ENCODE measurements around the gene RPTOR.

The RPTOR gene

DNA sequence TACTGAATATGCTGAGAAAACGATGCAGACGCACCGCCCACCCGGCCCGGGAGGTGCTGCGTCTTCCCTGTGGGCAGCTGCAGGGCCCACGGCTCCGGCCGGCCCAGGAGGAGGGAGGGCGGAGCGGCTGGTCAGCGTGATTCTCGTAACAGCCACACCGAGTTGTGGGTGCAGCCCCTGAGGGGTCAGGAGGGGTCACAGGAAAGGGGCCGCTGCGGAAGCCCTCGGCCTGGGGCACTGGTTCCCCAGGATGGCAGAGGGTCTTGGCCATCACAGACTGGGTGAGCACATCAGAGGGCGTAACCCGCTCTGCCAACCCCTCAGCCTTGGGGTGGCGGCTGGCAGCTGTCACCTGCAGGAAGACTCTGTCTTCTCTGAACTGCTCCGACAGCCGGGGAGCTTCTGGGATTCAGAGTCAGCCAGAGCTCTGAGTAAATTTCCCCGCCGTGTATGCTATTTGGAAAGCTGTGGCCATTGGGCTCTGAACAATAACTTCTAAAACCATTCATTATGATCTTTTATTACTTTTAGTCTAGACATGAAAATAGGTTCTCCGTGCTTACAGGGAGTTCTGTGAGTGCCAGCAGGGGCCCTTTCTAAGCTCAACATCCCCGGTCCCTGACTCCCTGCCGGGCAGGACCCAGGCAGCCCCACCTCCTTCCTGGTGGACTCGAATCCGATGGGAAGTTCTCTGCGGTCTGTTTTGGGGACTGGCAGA lies 359.6 kb downstream of the RPTOR start:
- Histone ChIP-seq H3K9me3 (ENCODE audit: control insufficient read depth, insufficient read depth, low read length) (no peaks in the 10 kb centered on the region), H3K27me3 (ENCODE audit: control insufficient read depth, insufficient read depth, low read length) (no peaks in the 10 kb centered on the region), H3K27ac (ENCODE audit: low read length) (no peak overlapping the region), H3K4me1 (ENCODE audit: control insufficient read depth, insufficient read depth, low read length) (0 out of 2 replicates have a peak, but pooled peaks cover 1% of the 10 kb centered on the region), H3K36me3 (ENCODE audit: control insufficient read depth, insufficient read depth, low read length) (0 out of 2 replicates have a peak, but pooled peaks cover 4% of the 10 kb centered on the region), H3K4me3 (ENCODE audit: low read length) (no peak overlapping the region)
- no peak for DNase-seq (ENCODE audit: low read depth, low spot score)
- no CpG with 5 or more reads among the region's 30 CpGs for WGBS (ENCODE audit: insufficient coverage, insufficient read length)

DNA sequence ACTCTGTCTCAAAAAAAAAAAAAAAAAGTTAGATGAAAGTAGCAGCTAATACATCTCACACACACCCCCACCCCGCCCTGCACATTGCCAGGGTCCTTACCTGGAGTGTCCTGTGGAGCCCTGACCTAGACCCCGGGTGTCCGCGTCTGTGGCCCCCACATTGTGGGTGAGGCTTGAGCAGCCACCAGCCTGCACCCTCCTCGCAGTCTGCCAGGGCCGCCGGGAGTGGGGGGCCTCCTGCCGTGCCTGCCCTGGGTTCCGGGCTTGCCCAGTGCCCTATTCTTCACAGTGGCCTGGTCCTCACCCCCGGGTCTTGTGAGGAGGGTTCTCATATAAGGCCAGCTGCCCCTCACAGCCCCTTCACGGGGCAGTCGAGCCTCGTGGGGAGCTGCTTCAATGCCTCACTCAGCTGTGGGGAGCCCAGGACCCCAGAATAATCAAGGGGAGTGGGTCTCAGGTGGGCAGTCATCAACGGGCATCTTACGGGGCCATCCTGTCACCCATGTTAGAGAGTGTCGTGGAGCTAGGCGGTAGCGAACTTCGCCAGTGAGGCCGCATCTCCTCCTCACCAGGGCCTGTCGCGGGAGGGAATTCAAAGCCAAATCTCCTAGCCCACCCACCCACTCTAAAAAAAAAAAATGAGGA lies 361.1 kb downstream of the RPTOR start:
- Histone ChIP-seq H3K4me3 (ENCODE audit: low read length) (no peak overlapping the region), H3K27ac (ENCODE audit: low read length) (no peak overlapping the region), H3K4me1 (ENCODE audit: control insufficient read depth, insufficient read depth, low read length) (no peaks in the 10 kb centered on the region), H3K36me3 (ENCODE audit: control insufficient read depth, insufficient read depth, low read length) (0 out of 2 replicates have a peak, but pooled peaks cover 4% of the 10 kb centered on the region), H3K27me3 (ENCODE audit: control insufficient read depth, insufficient read depth, low read length) (no peaks in the 10 kb centered on the region), H3K9me3 (ENCODE audit: control insufficient read depth, insufficient read depth, low read length) (no peaks in the 10 kb centered on the region)
- no CpG with 5 or more reads among the region's 22 CpGs for WGBS (ENCODE audit: insufficient coverage, insufficient read length)
- no peak for DNase-seq (ENCODE audit: low read depth, low spot score)

DNA sequence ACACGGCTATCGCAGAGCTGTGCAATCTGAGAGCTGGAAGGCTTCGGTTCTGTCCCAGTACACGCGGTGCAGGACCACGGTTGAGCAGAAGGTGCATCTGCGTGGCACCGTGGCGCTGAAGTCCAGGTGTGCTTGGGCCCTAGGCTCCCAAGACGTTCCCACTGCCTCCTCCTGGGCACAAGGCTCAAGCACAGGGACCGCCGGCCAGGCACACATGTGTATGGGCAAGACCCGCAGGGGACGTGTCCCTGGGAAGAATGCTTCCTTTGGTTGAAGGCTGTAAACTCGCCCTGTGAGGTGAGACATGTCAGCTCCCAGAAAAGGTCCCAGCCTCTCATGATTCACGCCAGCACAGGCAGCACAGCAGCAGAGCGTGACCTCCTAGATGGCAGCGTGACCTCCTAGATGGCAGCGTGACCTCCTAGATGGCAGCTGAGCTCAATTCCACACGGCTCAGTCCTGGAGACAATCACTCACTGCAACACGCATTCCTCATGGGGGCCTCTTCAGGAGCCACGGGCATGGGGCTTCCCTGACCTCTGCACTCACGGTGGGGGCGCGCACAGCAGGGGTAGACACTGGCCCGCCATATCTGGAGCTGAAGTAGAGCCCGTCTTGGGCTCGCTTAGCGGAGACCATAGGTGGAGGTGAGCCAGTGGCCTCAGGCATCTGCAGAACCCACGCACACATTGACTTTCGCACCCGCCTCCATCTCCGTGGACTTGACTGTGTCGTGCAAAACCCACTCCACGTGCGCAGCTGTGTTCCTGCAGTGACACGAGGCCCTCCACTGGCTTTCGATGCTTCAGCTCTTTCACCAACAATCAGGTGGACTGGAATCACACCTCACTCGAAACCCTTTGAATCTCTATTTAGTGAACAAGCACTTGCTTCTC lies 362.0 kb downstream of the RPTOR start:
- Histone ChIP-seq H3K27me3 (ENCODE audit: control insufficient read depth, insufficient read depth, low read length) (no peaks in the 10 kb centered on the region), H3K4me3 (ENCODE audit: low read length) (no peak overlapping the region), H3K9me3 (ENCODE audit: control insufficient read depth, insufficient read depth, low read length) (no peaks in the 10 kb centered on the region), H3K4me1 (ENCODE audit: control insufficient read depth, insufficient read depth, low read length) (no peaks in the 10 kb centered on the region), H3K27ac (ENCODE audit: low read length) (no peak overlapping the region), H3K36me3 (ENCODE audit: control insufficient read depth, insufficient read depth, low read length) (no peaks in the 10 kb centered on the region)
- no peak for DNase-seq (ENCODE audit: low read depth, low spot score)
- no CpG with 5 or more reads among the region's 39 CpGs for WGBS (ENCODE audit: insufficient coverage, insufficient read length)

DNA sequence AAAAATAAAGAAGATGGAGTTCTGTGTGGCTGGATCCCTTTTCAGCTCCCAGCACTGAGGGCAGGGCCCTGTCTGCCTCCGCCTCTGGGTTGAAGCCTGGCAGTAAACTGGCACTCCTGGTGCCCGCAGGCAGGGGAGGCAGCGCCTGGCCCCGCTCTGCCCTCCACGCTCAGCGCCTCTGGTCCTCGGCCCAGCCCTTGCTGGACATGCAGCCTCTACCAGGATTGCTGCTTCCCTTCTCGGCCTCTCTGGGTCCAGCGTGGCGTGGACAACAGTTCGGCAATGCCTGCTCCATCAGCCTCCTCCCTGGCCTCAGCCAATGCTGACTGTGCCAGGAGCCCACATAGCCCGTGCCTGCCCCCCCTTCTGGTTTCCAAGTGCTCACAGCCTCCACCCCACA lies 362.6 kb downstream of the RPTOR start:
- Histone ChIP-seq H3K4me1 (ENCODE audit: control insufficient read depth, insufficient read depth, low read length) (no peaks in the 10 kb centered on the region), H3K27ac (ENCODE audit: low read length) (no peak overlapping the region), H3K36me3 (ENCODE audit: control insufficient read depth, insufficient read depth, low read length) (no peaks in the 10 kb centered on the region), H3K27me3 (ENCODE audit: control insufficient read depth, insufficient read depth, low read length) (no peaks in the 10 kb centered on the region), H3K9me3 (ENCODE audit: control insufficient read depth, insufficient read depth, low read length) (no peaks in the 10 kb centered on the region), H3K4me3 (ENCODE audit: low read length) (no peak overlapping the region)
- DNase-seq (ENCODE audit: low read depth, low spot score): no peak
- no CpG with 5 or more reads among the region's 12 CpGs for WGBS (ENCODE audit: insufficient coverage, insufficient read length)

DNA sequence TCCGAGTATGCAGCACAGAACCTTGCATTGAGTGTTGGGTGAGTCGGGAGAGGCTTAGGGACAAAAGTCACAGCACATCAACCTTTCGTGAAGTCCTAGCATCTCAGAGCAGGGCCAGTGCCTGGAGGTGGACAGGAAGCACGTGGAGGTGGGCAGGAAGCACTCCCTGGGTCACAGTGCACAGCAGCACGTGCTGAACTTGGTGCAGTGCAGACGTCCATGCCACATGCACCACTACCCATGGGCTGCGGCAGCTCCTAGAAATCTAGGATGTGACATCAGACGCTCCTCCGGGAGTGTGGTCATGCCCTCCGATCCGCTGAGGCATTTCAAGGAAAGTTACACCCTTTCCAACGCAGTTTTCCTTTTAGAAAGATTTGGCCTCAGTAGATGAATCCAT lies 363.6 kb downstream of the RPTOR start:
- H3K9me3 ChIP-seq (ENCODE audit: control insufficient read depth, insufficient read depth, low read length): no peaks in the 10 kb centered on the region
- DNase-seq (ENCODE audit: low read depth, low spot score): no peak
- H3K27ac ChIP-seq (ENCODE audit: low read length): no peak overlapping the region
- no peaks in the 10 kb centered on the region for H3K36me3 ChIP-seq (ENCODE audit: control insufficient read depth, insufficient read depth, low read length)
- no CpG with 5 or more reads among the region's 12 CpGs for WGBS (ENCODE audit: insufficient coverage, insufficient read length)
- no peak overlapping the region for H3K4me3 ChIP-seq (ENCODE audit: low read length)
- H3K27me3 ChIP-seq (ENCODE audit: control insufficient read depth, insufficient read depth, low read length): no peaks in the 10 kb centered on the region
- H3K4me1 ChIP-seq (ENCODE audit: control insufficient read depth, insufficient read depth, low read length): no peaks in the 10 kb centered on the region

DNA sequence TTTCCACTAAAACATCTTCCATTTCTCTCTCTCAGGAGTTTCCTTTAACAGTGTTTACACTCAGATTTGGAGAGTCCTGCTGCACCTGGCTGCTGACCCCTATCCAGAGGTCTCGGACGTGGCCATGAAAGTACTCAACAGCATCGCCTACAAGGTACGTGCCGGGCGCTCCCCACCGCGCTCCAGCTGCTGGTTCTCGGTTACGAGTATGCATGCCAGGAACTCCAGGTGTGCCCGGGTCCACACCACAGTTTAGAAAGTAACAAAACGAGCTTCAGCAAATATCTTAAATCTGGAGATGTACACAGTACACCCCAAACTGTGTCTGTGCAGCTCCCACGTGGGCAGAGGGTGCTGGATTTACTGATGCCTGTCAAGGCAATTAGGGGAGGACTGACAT lies 364.1 kb downstream of the RPTOR start:
- no CpG with 5 or more reads among the region's 13 CpGs for WGBS (ENCODE audit: insufficient coverage, insufficient read length)
- no peak for DNase-seq (ENCODE audit: low read depth, low spot score)
- H3K9me3 ChIP-seq (ENCODE audit: control insufficient read depth, insufficient read depth, low read length): no peaks in the 10 kb centered on the region
- H3K4me3 ChIP-seq (ENCODE audit: low read length): no peak overlapping the region
- H3K4me1 ChIP-seq (ENCODE audit: control insufficient read depth, insufficient read depth, low read length): no peaks in the 10 kb centered on the region
- H3K27ac ChIP-seq (ENCODE audit: low read length): no peak overlapping the region
- no peaks in the 10 kb centered on the region for H3K27me3 ChIP-seq (ENCODE audit: control insufficient read depth, insufficient read depth, low read length)
- H3K36me3 ChIP-seq (ENCODE audit: control insufficient read depth, insufficient read depth, low read length): no peaks in the 10 kb centered on the region; the same call in 1 of the 2 replicates

DNA sequence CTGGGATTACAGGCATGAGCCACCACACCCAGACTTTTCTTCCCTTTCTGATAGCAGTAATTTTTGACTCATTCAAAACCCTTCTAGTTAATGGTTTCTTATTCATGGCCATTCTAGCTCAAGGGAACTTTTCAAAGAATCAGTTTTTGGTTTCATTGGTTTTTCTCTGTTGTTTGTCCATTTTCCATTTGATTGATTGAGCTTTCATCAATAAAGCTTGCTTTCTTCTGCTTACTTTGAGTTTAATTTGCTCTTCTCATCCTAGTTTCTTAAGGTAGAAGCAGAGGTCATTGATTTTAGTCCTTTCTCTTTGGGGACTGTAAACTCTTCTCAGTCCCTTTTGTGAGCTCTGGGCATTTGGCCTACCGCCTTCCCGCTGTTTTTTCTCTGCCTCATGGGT lies 365.0 kb downstream of the RPTOR start:
- Histone ChIP-seq H3K36me3 (ENCODE audit: control insufficient read depth, insufficient read depth, low read length) (no peaks in the 10 kb centered on the region; the same call in 1 of the 2 replicates), H3K4me1 (ENCODE audit: control insufficient read depth, insufficient read depth, low read length) (no peaks in the 10 kb centered on the region), H3K9me3 (ENCODE audit: control insufficient read depth, insufficient read depth, low read length) (peaks cover 5% of the 10 kb centered on the region; the same call in 1 of the 2 replicates), H3K27me3 (ENCODE audit: control insufficient read depth, insufficient read depth, low read length) (no peaks in the 10 kb centered on the region), H3K4me3 (ENCODE audit: low read length) (no peak overlapping the region), H3K27ac (ENCODE audit: low read length) (no peak overlapping the region)
- no CpG with 5 or more reads among the region's 2 CpGs for WGBS (ENCODE audit: insufficient coverage, insufficient read length)
- no peak for DNase-seq (ENCODE audit: low read depth, low spot score)

DNA sequence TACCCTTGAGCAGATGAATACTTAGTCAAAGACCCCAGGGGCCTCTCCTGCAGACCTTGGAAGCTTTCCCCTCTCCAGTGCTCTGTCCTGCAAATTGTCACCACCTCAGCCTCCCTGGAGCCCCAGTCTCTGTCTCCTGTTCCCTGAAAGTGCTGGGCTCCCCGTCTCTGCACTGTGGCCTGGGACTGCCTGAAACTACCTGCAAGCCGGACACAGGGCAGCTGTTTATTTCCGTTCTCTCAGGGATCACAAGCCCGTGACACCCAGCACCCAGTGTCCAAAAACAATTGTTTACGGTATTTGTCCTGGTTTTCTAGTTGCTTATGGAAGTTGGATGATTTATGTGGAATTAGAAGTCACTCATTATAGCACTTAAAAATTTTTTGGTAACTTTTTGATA lies 365.4 kb downstream of the RPTOR start:
- H3K27ac ChIP-seq (ENCODE audit: low read length): no peak overlapping the region

DNA sequence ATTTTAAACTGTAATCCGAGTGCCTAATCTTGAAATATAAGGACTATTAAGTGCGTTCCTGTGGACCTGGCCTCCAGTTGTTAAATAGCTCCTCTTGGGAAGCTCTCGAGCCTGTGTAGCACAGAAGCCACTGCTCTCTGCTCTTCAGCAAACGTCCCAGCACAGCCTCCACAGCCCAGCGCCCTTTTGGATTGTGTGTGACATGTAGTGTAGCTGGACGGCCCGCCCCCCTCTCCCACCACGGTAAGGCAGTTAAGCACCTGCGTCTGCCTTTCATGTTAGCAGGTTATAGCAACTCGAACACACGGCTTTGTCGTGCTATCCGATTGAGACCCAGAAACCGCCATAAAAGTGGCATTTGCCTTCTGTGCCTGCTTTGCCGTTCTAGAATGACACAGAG lies 367.8 kb downstream of the RPTOR start:
- no peak overlapping the region for H3K27ac ChIP-seq (ENCODE audit: low read length)
- WGBS (ENCODE audit: insufficient coverage, insufficient read length): no CpG with 5 or more reads among the region's 15 CpGs
- no peak for DNase-seq (ENCODE audit: low read depth, low spot score)

More for the DNA sequence above, 365.4 kb downstream of the RPTOR start:
- Histone ChIP-seq H3K27me3 (ENCODE audit: control insufficient read depth, insufficient read depth, low read length) (no peaks in the 10 kb centered on the region), H3K4me1 (ENCODE audit: control insufficient read depth, insufficient read depth, low read length) (no peaks in the 10 kb centered on the region), H3K9me3 (ENCODE audit: control insufficient read depth, insufficient read depth, low read length) (peaks cover 9% of the 10 kb centered on the region), H3K4me3 (ENCODE audit: low read length) (no peak overlapping the region), H3K36me3 (ENCODE audit: control insufficient read depth, insufficient read depth, low read length) (no peaks in the 10 kb centered on the region; the same call in 1 of the 2 replicates)
- WGBS (ENCODE audit: insufficient coverage, insufficient read length): no CpG with 5 or more reads among the region's 5 CpGs
- no peak for DNase-seq (ENCODE audit: low read depth, low spot score)

More for the DNA sequence above, 367.8 kb downstream of the RPTOR start:
- Histone ChIP-seq H3K9me3 (ENCODE audit: control insufficient read depth, insufficient read depth, low read length) (peaks cover 9% of the 10 kb centered on the region), H3K4me1 (ENCODE audit: control insufficient read depth, insufficient read depth, low read length) (no peaks in the 10 kb centered on the region), H3K4me3 (ENCODE audit: low read length) (no peak overlapping the region), H3K27me3 (ENCODE audit: control insufficient read depth, insufficient read depth, low read length) (no peaks in the 10 kb centered on the region), H3K36me3 (ENCODE audit: control insufficient read depth, insufficient read depth, low read length) (peaks cover 4% of the 10 kb centered on the region; the same call in 1 of the 2 replicates)
